ENCODE measurements around the gene FOXO1.

DNA sequence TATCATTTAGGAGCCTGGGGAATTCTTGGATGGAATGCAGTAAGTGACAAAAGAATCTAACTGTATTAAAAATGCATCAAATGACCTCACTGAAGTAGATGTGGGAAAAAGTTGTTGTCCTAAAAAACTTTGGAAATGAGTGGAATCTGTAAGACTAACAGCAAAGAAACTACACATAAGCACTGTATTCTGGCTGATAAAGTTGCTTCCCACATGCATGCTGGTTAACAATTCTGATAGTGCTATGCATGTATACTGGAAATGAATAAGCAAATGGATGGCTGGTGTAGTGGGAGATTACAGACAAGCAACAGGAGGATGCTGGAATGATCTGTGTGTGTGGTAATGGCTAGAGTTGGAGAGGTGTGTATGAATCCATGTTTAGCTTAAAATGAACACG, 138.5 kb downstream of the FOXO1 start:
- TF ChIP-seq POLR2A (IDR thresholded peaks at IDR 0.05; ENCODE audit: low read depth, low read length) (no peak), POLR2AphosphoS5 (IDR thresholded peaks at IDR 0.05; ENCODE audit: low read depth, low read length) (no peak), TAF1 (IDR thresholded peaks at IDR 0.05; ENCODE audit: borderline replicate concordance, low read depth, low read length) (no peak)

All from GM12892 (cell line).